ENCODE results near the gene ADGRB2.

GRCh38 chr1:31678681-31679080 lies 85.5 kb downstream of the ADGRB2 start:
- TF ChIP-seq, protein P1, sequence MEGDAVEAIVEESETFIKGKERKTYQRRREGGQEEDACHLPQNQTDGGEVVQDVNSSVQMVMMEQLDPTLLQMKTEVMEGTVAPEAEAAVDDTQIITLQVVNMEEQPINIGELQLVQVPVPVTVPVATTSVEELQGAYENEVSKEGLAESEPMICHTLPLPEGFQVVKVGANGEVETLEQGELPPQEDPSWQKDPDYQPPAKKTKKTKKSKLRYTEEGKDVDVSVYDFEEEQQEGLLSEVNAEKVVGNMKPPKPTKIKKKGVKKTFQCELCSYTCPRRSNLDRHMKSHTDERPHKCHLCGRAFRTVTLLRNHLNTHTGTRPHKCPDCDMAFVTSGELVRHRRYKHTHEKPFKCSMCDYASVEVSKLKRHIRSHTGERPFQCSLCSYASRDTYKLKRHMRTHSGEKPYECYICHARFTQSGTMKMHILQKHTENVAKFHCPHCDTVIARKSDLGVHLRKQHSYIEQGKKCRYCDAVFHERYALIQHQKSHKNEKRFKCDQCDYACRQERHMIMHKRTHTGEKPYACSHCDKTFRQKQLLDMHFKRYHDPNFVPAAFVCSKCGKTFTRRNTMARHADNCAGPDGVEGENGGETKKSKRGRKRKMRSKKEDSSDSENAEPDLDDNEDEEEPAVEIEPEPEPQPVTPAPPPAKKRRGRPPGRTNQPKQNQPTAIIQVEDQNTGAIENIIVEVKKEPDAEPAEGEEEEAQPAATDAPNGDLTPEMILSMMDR (IDR thresholded peaks at IDR 0.05): no peak
- TF ChIP-seq POLR2A (IDR thresholded peaks at IDR 0.05): no peak
